Activated CD4-positive, CD25-positive, alpha-beta regulatory T cell treated with anti-CD3 and anti-CD28 coated beads, Interleukin-2, amount 50 U/mL, for 24 hours (primary cell): ENCODE measurements around the gene DYSF.

ENCODE experiments used
- ATAC-seq, 2 donors: fragments of 150-1000 bp; cut with Tn5 transposase; one replicate each; pipeline ENCODE4 v1.10.0; 2021; ENCODE audit warnings: mild to moderate bottlenecking in 1 of 2, moderate library complexity in 1 of 2

The DYSF gene

DNA sequence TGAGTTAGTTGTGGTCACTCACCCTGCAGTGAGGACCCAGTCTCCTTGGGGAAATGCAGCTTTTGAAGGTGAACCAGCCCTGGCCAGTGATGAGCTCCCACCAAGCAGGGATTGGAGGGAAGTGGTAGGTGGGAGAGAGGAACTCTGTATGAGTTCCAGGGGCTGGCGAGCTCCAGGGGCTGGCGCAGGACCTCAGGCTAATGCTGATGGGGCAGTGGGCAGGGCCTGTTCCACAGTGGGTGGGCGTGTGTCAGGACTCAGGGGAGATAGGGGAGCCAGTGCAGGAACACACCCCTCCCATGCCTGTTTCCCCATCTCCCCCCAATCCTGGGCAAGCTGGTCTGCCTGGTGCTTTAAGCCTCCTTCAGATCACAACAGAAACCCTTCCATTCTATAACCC, 208.4 kb downstream of the DYSF start:
- no peak for ATAC-seq

DNA sequence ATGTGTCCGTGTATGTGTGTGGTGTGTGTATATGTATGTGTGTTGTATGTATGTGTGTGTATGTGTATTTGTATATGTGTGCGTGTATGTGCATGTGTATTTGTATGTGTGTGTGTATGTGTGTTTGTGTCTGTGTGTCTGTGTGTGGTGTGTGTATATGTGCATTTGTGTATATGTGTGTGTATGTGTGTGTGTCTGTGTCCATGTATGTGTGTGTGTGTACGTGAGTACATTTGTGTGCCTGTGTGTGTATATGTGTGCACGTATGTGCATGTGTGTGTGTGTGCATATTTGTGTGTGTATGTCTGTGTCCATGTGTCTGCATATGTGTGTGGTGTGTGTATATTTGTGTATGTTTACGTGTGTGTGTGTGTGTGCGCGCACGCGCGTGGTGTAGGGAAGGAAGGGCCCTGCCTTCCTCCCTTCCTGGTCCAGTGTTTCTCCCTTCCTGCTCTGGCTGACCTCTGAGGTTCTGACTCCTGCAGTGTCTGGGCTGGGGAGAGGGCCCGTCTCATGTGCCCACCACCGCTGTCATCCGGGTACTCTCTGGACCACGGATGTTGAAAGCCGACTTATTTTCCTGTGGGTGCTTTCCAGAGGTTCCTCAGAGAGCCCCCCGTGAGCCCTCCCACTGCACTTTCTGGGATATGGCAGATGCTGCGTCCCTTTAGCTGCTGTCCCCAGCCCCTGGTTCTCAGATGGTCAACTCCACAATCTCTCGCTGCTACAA, 209.5 kb downstream of the DYSF start:
- ATAC-seq, result no peak

DNA sequence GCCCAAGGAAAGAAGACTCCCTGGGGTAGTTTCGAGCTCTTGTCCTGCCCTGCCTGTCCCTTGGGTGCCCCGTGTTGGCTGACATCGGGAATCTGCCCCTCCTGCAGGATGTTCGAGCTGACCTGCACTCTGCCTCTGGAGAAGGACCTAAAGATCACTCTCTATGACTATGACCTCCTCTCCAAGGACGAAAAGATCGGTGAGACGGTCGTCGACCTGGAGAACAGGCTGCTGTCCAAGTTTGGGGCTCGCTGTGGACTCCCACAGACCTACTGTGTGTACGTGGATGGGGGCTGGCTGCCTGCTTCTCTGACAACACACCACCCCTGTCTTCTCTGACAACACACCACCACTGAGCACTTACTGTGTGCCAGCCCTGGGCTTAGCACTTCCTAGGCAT, 210.8 kb downstream of the DYSF start:
- no peak for ATAC-seq

DNA sequence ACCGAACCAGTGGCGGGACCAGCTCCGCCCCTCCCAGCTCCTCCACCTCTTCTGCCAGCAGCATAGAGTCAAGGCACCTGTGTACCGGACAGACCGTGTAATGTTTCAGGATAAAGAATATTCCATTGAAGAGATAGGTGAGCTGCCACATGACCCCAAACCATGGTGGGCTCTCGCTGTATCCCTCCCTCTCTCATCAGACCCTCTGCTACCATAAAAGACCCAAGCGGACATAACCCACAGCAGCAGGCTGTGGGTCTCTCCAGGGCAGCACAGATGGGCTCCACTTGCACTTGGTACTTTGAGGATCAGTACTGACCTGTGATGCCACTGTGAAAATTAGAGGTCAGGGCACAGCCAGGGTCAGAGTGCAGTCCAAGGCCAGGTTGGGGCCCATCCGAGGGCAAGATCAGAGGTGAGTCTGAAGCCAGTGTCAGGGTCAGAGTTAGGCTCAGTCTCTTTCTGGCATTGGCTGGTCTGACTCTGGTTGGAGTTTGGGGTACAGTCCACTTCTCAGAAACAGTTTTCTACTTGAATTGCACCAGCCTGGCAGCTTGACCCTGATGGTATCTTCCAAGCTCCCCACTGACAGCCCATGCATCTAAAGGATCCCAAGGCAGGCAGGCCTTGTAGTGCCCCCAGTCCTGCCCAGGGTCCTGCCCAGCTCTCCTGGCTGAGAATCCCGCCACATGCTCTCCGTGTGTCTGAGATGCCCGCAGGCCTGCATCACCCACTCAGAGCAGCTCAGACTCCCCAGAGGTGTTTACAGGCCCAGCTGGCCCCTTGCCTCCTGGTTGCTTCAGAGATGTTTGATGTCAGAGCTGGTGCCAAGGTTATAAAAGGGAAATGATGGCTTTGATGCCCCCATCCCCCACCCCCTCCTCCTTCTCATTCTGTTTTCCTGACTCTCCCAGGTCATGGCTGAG, 212.1 kb downstream of the DYSF start:
- ATAC-seq, result no peak

DNA sequence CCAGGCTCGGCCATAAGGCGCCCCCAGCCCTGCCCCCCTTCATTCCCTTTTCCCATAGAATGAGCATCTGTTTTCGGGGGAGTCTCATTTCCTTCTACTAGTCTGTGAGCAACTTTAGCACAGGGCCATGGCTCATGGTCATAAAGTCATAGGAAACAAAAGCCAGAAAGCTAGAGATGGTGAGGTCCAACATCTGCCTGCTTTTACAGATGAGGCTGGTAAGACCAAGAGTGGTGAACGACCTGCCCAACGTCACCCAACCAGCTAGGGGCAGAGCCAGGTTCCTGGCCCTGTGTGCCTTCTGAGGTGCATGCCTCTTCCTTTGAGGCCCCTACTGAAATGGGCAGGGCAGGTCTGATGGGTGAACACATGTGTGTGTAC, 212.7 kb downstream of the DYSF start:
- ATAC-seq, result no peak

DNA sequence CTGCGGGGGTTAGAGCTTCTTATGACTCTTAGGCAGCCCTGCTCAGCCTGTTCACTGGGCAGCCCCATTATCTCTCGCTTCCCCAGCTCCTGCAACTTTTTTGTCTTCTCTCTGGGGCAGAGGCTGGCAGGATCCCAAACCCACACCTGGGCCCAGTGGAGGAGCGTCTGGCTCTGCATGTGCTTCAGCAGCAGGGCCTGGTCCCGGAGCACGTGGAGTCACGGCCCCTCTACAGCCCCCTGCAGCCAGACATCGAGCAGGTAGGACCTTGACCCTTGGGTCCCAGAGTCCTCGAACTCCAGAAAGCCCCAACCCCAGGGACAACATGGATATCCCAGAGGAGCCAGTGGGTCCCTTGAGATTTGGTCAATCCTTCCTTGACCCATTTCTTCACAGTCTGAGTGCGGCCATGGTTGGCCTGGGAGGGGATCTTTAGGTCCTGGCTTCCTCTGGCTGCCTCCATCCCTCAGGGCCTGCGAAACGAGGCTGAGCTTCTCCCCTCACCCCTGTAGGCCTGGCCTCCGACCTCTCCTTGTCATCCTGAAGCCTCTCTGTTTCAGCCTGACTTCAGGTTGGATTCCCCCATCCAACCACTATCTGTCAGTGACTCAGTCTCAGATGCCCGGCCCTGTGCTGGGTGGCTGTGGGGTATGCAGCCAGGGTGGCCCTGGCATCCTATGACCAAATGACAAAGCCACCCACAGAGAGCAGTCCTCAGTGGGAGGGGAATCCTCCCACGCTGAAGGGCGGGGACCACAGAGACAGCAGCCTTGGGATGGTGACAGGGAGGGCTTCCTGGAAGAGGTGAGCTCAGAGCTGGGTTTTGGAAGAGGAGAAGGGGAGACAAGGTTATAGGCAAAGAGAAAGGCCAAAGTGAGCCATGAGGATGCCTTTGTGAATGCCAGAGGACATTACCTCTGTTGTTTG, 214.2 kb downstream of the DYSF start:
- no peak for ATAC-seq

DNA sequence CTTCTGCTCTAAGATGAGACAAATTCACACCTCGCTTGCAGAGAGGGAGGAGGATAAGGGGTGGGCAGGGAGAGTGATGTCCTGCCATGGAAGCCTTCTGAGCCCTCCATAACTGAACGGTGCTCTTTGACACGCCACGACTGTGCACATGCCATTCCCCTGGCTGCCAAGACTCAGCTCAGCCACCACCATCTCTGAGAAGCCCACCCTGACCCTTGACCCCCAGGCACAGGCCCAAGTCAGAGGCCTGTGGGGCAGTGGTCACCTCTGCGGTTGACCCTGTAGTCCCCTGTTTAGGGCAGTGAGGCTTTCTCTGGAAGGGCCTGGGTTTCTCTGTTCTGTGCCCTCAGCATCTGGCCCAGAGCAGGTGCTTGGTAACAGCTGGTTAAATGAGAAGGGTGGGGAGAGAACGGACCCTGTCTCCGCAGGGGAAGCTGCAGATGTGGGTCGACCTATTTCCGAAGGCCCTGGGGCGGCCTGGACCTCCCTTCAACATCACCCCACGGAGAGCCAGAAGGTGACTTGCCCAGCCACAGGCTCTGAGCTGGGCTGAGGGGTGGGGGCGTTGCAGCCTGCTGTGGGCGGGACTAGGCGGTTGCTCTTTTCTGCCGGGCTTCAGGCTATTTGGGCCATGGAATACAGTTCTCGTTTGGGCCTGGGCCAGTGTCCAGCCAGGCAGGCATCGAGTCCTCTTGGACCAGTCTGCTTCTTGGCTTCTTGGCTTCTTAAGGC, 215.1 kb downstream of the DYSF start:
- ATAC-seq, result no peak

DNA sequence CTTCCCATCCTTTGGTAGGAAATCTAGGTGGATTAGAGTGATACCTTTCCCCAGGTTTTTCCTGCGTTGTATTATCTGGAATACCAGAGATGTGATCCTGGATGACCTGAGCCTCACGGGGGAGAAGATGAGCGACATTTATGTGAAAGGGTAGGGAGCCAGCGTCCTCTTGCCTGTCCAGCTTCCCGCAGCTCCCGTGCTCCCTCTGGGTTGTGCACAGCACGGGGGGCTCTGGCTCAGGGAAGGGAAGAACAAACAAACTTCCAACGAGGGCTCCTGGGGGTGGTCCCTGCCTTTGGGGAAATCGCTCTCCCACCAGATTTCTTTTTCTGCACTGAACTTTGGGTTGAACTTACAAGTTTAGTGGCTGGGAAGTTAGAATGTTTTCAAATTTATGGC, 215.7 kb downstream of the DYSF start:
- ATAC-seq, result no peak

DNA sequence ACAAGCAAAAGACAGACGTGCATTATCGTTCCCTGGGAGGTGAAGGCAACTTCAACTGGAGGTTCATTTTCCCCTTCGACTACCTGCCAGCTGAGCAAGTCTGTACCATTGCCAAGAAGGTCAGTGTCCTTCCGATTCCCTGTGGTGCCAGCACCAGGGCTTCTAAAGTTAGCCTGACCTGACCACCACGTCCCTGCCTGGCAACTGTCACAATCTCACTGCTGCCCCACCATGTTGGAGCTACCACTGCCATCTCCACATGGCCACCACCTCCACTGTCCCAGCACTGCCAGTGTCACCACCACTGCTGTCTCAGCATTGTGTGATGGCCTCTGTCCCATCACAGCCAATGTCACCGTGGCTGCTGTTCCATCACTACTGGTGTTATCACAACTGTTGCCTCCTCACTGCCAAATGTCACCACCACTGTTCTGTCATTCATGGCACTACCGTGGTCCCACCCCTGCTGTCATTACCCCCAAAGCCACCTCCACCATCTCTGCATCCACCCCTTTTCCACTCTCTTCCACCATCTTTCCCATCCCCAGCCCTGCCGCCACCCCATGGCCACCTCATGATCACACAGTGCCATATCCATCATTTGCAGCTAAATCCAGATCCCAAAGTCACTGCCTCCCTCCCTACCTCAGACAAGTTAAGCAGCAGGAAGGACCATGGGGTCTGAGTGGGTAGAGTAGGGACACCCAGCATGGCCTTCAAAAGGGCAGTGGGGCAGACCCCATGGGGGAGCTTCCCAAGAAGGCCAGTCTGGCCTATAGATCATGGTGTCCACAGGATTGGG, 216.5 kb downstream of the DYSF start:
- ATAC-seq, result no peak

DNA sequence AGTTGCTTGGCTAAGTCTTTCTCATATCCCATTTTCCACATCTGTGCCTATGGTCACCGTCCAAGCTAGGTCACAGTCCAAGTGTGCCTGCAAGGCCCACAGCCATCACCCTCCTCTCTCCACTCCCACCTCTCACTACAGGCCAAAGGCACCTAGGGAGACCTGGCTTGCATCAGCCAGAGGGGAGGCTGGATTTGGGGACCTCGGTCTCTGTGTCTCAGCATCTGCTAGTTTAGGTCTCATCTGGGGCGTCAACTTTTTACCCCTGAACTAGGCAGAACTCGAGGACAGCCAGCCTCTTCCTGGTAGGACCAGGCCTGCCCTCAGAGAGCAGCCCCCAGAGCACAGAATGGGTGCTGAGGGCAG, 217.1 kb downstream of the DYSF start:
- no peak for ATAC-seq

DNA sequence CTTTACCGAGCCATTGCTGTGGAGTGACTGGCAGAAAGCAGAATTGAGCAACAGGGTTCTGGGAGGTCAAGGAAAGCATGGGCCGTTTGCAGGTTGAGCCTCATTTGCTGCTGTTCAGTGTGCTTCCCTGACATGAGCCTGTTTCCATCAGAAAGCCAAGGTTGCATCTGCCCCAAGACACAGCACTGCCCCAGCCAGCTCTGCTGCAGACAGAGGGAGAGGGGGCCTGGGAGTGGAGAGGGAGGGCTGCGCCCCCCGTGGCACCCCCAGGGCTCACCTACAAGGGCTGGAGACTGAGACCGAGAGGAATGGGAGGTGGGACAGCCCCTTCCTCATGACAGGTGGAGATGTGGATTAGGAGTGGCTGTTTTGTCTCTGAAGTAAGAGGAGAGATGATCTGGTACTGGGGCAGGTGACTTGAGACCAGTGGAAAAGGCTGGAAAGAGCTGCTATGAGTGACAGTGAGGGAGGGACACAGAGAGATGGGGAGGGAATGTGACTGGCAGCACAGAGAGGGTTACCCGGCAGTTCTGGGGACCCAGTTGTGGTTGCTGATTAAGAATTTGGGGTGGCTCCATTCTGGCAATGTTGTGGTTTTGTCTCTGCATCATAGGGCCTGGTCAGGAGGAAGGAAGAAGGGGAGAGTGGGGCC, 218.0 kb downstream of the DYSF start:
- no peak for ATAC-seq

DNA sequence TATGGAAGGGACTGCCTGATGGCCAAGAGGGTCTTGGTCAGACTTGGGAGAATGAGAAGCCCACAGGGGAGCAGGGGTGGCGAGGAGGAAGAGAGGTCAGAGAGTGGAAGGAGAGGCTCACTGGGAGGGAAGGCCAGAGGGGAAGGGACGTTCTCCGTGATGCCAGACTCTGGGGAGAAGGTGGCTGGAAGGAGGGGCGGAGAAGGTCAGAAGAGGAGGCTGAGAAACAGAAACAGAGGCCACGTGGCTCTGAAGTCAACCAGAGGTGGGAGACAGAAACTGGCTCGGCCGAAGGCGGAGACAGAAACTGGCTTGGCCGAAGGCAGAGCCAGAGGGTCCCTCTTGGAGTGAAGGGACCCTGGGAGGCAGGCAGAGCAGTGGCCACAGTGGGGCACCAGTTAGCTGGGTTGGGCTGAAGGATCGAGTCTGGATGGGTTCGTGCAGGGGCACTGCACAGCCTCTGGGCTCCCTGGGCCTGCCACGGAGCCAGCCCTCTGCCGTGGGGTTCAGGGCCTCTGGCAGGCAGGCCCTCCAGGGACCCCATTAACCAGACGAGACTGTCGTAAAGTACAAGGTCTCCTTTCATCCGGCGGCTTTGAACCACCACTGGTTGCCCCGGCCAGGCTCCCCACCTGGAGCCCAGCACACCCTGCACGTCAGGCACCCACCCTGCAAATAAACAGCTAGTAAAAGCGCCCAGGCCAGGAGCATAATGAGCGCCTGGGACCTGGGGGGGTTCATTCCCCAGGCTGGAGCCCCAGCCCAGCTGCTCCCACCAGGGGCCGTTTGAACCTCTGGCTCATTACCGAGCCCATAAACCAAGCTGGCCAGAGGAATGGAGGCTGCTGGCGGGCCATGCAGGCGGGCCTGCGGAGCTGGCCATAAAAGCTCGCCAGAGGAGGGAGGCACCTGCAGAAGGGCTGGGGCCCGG, 218.8 kb downstream of the DYSF start:
- no peak for ATAC-seq

DNA sequence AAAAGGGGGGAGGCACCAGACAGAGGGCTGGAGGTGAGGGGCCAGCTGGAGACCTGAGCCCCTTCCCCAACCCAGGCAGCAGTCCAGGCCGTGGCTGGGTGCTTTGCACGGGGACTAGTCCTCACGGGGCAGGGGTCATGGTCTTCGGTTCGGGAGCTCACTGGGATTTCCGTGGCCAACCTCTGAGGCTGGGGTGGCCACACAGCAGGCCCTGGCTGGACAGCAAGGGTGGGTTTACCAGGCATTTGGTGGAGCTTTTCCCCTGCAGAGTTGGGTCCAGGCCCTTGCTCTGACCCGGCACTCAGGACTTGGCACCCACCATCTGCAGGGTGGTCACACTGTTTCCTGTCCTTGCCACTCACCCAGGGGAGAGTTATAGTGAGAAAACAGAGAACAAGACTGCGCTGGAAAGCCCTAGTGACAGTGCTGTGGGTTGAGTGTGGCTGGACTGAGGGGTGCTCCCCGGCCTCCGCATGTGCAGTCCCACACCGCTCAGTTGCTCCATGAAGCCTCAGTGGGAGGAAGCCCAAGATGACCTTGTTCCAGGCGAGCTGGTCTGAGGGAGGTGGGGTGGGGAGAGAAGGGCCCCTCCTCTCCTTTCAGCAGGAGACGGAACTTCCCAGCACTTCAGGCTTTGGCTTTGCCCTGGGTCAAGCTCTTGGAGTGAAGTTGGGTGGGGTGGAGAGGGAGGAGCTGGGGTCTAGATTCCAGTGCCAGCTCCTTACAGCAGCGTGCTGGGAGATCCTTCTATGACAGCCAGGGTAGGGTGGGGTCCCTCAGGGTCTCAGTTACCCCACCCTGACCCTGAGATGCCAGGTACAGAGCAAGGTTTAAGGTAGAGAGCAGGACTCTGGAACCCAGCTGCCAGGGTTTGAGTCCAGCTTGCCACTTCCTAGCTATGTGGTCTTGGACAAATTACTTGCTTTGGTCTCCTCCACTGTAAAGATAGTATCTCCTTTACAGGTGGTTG, 219.8 kb downstream of the DYSF start:
- no peak for ATAC-seq

DNA sequence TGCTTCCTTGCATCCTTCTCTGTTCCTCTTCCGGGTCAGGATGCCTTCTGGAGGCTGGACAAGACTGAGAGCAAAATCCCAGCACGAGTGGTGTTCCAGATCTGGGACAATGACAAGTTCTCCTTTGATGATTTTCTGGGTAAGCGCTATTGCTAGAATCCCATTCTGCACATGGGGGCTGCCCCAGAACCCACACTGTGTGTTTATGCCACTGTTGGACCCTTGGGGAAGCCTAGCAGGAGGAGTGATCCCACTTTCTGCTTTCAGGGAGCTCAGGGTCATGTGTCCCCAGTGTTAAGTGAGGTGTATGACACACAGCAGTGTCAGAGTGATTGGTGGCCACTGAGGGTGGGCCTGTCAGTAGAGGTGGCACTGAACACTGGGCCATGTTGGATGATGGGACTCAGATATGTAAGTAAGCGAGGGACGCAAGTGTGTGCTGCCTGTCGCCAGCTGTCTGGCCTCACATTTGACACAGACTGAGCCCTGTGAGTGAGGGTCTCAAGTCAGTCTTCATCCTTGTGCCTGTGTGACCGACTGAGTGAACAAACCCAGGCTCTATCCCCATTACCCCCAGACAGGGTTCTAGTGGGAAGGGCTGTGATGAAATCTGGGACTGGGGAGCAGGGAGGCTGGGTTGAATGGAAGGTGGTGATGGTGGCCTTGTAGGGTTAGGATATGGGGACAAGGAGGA, 220.9 kb downstream of the DYSF start:
- ATAC-seq, result no peak

DNA sequence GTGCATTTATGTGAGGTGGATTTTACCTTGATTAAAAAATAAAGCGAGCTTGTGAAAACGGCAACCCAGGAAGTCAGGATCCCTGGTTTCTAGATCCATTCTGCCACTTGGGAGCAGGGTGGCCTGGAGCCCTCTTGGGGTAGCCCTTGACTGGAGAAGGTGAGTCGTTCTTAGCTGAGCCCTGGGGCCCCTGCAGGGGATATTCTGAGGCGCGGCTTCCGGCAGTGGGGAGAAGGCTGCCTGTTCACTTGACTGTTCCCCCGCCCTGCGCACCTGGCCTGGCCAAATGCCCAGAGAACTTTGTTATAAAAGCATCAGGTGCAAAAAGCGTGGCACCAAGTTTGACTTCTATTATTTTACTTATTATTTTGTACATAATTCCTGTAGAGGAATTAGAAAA, 221.9 kb downstream of the DYSF start:
- ATAC-seq, result no peak

DNA sequence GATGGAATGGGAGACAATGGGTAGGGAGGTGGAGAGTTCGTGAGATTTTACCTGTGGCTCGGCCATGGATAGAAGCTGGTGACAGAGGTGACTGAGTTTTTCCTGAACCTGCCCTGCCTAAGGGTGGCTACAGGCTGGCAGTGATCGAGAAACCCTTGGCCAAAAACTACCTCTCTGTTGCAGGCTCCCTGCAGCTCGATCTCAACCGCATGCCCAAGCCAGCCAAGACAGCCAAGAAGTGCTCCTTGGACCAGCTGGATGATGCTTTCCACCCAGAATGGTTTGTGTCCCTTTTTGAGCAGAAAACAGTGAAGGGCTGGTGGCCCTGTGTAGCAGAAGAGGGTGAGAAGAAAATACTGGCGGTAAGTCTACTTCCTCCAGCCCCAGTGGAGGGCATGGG, 225.5 kb downstream of the DYSF start:
- ATAC-seq, result no peak

DNA sequence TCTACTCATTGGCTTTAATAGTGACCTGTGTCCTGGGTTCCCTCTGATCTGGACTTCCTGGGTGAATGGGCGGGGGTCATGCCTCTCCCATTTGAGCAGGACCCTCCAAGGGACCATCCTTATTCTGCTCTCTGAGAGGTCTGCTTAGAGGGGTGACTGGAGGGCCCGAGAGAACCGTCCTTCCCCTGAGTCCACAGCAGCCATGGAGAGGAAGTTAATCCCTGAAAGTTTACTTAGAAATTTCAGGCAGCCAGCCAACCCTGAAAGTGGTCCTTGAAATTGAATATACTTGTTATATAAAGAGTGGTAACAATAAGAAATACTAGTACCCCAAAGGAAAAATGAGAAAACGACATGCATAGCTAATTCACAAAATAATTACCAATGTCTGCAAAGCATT, 226.1 kb downstream of the DYSF start:
- ATAC-seq, result no peak

DNA sequence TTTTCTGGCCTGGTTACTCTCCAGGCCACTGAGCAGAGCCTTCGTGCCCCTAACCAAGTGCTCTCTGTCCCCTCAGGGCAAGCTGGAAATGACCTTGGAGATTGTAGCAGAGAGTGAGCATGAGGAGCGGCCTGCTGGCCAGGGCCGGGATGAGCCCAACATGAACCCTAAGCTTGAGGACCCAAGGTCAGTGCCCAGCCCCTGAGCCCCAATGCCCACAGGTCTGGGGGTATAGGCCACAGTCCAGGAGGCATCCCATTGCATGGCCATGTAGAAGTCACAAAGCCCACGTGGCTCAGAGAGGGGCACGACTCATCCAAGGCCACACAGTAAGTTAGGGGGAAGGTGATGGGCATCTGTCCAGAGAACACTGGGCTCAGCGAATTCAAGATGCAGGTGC, 227.6 kb downstream of the DYSF start:
- ATAC-seq, result no peak
